MM.1S (cell line): ENCODE results near the gene SHLD3.
"Not testable (repeated sequence)": the region's sequence is repeated elsewhere in the genome, so short reads cannot be mapped to it uniquely, and the experiment has no call there.

Source experiments
- DNase-seq: peaks from one replicate; pipeline ENCODE4 v3.0.0-alpha.2; 2015
- H2AFZ ChIP-seq: fragments of 300-600 bp; sonication (generic); 2 replicates; pipeline ENCODE4 v1.6.0; 2016; ENCODE audit warnings: antibody characterized with exemption, low read length
- H3F3A ChIP-seq: fragments of 300-600 bp; sonication (generic); 2 replicates; pipeline ENCODE4 v1.6.1; 2016; ENCODE audit warnings: mild to moderate bottlenecking, antibody characterized with exemption, low read length, moderate library complexity, mixed read lengths; ENCODE audit not compliant: insufficient read depth
- H3K27ac ChIP-seq: fragments of 300-600 bp; sonication (generic); 2 replicates; pipeline ENCODE4 v1.5.1; 2016; ENCODE audit warnings: mild to moderate bottlenecking, low read length
- H3K27me3 ChIP-seq: fragments of 300-600 bp; sonication (generic); replicated peaks from 2 replicates; pipeline ENCODE4 v1.6.0; 2016; ENCODE audit warnings: low read length; ENCODE audit not compliant: insufficient read depth
- H3K36me3 ChIP-seq: fragments of 300-600 bp; sonication (generic); replicated peaks from 2 replicates; pipeline ENCODE4 v1.6.1; 2016; ENCODE audit warnings: mild to moderate bottlenecking, low read length, mixed read lengths; ENCODE audit not compliant: insufficient read depth
- H3K4me1 ChIP-seq: fragments of 300-600 bp; sonication (generic); 2 replicates; pipeline ENCODE4 v1.6.1; 2016; ENCODE audit warnings: low read length, mixed read lengths
- H3K4me2 ChIP-seq: fragments of 300-600 bp; sonication (generic); 2 replicates; pipeline ENCODE4 v1.6.0; 2016; ENCODE audit warnings: low read depth, low read length
- H3K4me3 ChIP-seq: fragments of 300-600 bp; sonication (generic); 2 replicates; pipeline ENCODE4 v1.5.1; 2016; ENCODE audit warnings: low read length, mixed read lengths
- H3K79me2 ChIP-seq: fragments of 300-600 bp; sonication (generic); 2 replicates; pipeline ENCODE4 v1.6.1; 2016; ENCODE audit warnings: mixed run types, low read length, mixed read lengths
- H3K9ac ChIP-seq: fragments of 300-600 bp; sonication (generic); 2 replicates; pipeline ENCODE4 v1.6.1; 2016; ENCODE audit warnings: low read length, mixed read lengths
- H3K9me2 ChIP-seq: fragments of 300-600 bp; sonication (generic); replicated peaks from 2 replicates; pipeline ENCODE4 v1.6.1; 2016; ENCODE audit warnings: mild to moderate bottlenecking, low read length, mixed read lengths; ENCODE audit not compliant: insufficient read depth
- H3K9me3 ChIP-seq: fragments of 300-600 bp; sonication (generic); replicated peaks from 2 replicates; pipeline ENCODE4 v1.6.1; 2016; ENCODE audit warnings: mild to moderate bottlenecking, low read length, mixed read lengths; ENCODE audit not compliant: insufficient read depth
- H4K20me1 ChIP-seq: fragments of 300-600 bp; sonication (generic); 2 replicates; pipeline ENCODE4 v1.6.1; 2016; ENCODE audit warnings: mild to moderate bottlenecking, low read length, moderate library complexity, mixed read lengths; ENCODE audit not compliant: insufficient read depth
- EZH2 ChIP-seq: fragments of 300-600 bp; sonication (generic); optimal IDR thresholded peaks from 2 replicates; pipeline ENCODE3; 2017; ENCODE audit warnings: low read depth, mild to moderate bottlenecking, antibody characterized with exemption, low read length, mixed read lengths
- EZH2phosphoT487 ChIP-seq: fragments of 300-600 bp; sonication (generic); IDR thresholded peaks from 2 replicates; pipeline ENCODE4 v1.6.1; 2018; ENCODE audit warnings: antibody characterized with exemption, low read length
- TF ChIP-seq, protein P1 (sequence below): fragments of 300-600 bp; sonication (generic); IDR thresholded peaks from 2 replicates; pipeline ENCODE4 v1.5.1; 2016; ENCODE audit warnings: antibody characterized with exemption, low read length, mixed read lengths

SHLD3 gene

GRCh38 chr5:65611524-65611923 lies 13.3 kb upstream of the SHLD3 start:
- peaks cover 14% of the 10 kb centered on the region; the same call in 1 of the 2 replicates for H3K36me3 ChIP-seq

GRCh38 chr5:65612298-65612907 lies 12.4 kb upstream of the SHLD3 start:
- Histone ChIP-seq H3K4me2 (no peak overlapping the region), H3K9me2 (no peaks in the 10 kb centered on the region), H3F3A (no peaks in the 10 kb centered on the region), H2AFZ (no peak overlapping the region), H4K20me1 (no peaks in the 10 kb centered on the region), H3K36me3 (peaks cover 15% of the 10 kb centered on the region; the same call in 1 of the 2 replicates), H3K9ac (no peak overlapping the region), H3K79me2 (0 out of 2 replicates have a peak, but pooled peaks cover 7% of the 10 kb centered on the region), H3K4me1 (no peaks in the 10 kb centered on the region), H3K4me3 (no peak overlapping the region), H3K27me3 (no peaks in the 10 kb centered on the region), H3K27ac (no peak overlapping the region), H3K9me3 (no peaks in the 10 kb centered on the region)
- DNase-seq, result no peak
- no peak for TF ChIP-seq EZH2phosphoT487
- TF ChIP-seq EZH2, result no peak
- TF ChIP-seq, protein P1, sequence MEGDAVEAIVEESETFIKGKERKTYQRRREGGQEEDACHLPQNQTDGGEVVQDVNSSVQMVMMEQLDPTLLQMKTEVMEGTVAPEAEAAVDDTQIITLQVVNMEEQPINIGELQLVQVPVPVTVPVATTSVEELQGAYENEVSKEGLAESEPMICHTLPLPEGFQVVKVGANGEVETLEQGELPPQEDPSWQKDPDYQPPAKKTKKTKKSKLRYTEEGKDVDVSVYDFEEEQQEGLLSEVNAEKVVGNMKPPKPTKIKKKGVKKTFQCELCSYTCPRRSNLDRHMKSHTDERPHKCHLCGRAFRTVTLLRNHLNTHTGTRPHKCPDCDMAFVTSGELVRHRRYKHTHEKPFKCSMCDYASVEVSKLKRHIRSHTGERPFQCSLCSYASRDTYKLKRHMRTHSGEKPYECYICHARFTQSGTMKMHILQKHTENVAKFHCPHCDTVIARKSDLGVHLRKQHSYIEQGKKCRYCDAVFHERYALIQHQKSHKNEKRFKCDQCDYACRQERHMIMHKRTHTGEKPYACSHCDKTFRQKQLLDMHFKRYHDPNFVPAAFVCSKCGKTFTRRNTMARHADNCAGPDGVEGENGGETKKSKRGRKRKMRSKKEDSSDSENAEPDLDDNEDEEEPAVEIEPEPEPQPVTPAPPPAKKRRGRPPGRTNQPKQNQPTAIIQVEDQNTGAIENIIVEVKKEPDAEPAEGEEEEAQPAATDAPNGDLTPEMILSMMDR, result no peak

More at GRCh38 chr5:65611524-65611923, 13.3 kb upstream of the SHLD3 start:
- H3K79me2 ChIP-seq, result 0 out of 2 replicates have a peak, but pooled peaks cover 4% of the 10 kb centered on the region
- H3K27me3 ChIP-seq, result no peaks in the 10 kb centered on the region
- no peak overlapping the region for H3K4me3 ChIP-seq
- H3K4me1 ChIP-seq, result no peaks in the 10 kb centered on the region
- no peak for DNase-seq
- H3F3A ChIP-seq, result no peaks in the 10 kb centered on the region
- TF ChIP-seq EZH2phosphoT487 (no peak), EZH2 (no peak)
- TF ChIP-seq, protein P1, result no peak
- no peak overlapping the region for H3K4me2 ChIP-seq
- H2AFZ ChIP-seq, result no peak overlapping the region
- no peaks in the 10 kb centered on the region for H3K9me2 ChIP-seq
- no peaks in the 10 kb centered on the region for H4K20me1 ChIP-seq
- H3K9ac ChIP-seq, result no peak overlapping the region
- no peaks in the 10 kb centered on the region for H3K9me3 ChIP-seq
- no peak overlapping the region for H3K27ac ChIP-seq

GRCh38 chr5:65620021-65620420 lies 4.8 kb upstream of the SHLD3 start:
- Histone ChIP-seq H3F3A (0 out of 2 replicates have a peak, but pooled peaks cover 4% of the 10 kb centered on the region), H3K79me2 (peaks cover 61% of the 10 kb centered on the region), H2AFZ (no peak overlapping the region), H3K9ac (no peak overlapping the region), H3K36me3 (0 out of 2 replicates have a peak, but pooled peaks cover 8% of the 10 kb centered on the region), H3K9me2 (no peaks in the 10 kb centered on the region), H3K4me3 (no peak overlapping the region), H4K20me1 (no peaks in the 10 kb centered on the region), H3K27ac (no peak overlapping the region), H3K27me3 (no peaks in the 10 kb centered on the region), H3K4me2 (no peak overlapping the region), H3K4me1 (peaks cover 13% of the 10 kb centered on the region; the same call in 1 of the 2 replicates), H3K9me3 (no peaks in the 10 kb centered on the region)
- TF ChIP-seq EZH2phosphoT487 (no peak), EZH2 (no peak)
- TF ChIP-seq, protein P1, result no peak
- DNase-seq, result no peak

- H3K36me3 ChIP-seq, H4K20me1 ChIP-seq, H3K4me3 ChIP-seq, H3F3A ChIP-seq, H3K9me2 ChIP-seq, DNase-seq, H3K27me3 ChIP-seq, H3K9me3 ChIP-seq, H3K27ac ChIP-seq, H2AFZ ChIP-seq, H3K9ac ChIP-seq, H3K4me2 ChIP-seq: not testable (repeated sequence)
- H3K4me1 ChIP-seq, result peaks cover 20% of the 10 kb centered on the region; the same call in 1 of the 2 replicates
- H3K79me2 ChIP-seq, result peaks cover 72% of the 10 kb centered on the region
Measured at GRCh38 chr5:65621961-65622360, 2.9 kb upstream of the SHLD3 start.
